ENCODE measurements around the gene BCAP29. TPM values are rescaled to one million over a fixed set of nuclear protein-coding genes. Genes with fewer than 3 reads are reported as not detected.

The BCAP29 gene
- total RNA-seq, 2 donors from 2014 or later, result 141 to 271 TPM

GRCh38 chr7:107560898-107561516 lies 19.0 kb upstream of the BCAP29 start:
- TF ChIP-seq CTCF (IDR thresholded peaks at IDR 0.05), result no peak
- DNase-seq (ENCODE audit: low spot score) (no peak), ATAC-seq (ENCODE audit: insufficient number of reproducible peaks, low FRiP score, low read depth) (no peak)
- Histone ChIP-seq H3K27ac (peak overlapping the region in 1 of 2 donors; percentile 19), H3K9me3 (no peaks in the 10 kb centered on the region), H3K4me3 (no peak overlapping the region), H3K36me3 (peaks cover 6% of the 10 kb centered on the region), H3K4me1 (ENCODE audit: control insufficient read depth in 1 of 2, low read depth in 2 of 2) (peaks cover 20 to 51% of the 10 kb centered on the region in 2 donors), H3K27me3 (replicated peaks; ENCODE audit: insufficient read depth) (no peaks in the 10 kb centered on the region)

- no peaks in the 10 kb centered on the region for H3K27me3 ChIP-seq (replicated peaks; ENCODE audit: insufficient read depth)
- H3K27ac ChIP-seq, result peak overlapping the region; percentile 94 to 95
- peak; percentile 16 for ATAC-seq (ENCODE audit: insufficient number of reproducible peaks, low FRiP score, low read depth)
- peak overlapping the region; percentile 100 for H3K4me3 ChIP-seq
- no peak for DNase-seq (ENCODE audit: low spot score)
- no peaks in the 10 kb centered on the region for H3K9me3 ChIP-seq
- no peak for TF ChIP-seq CTCF (IDR thresholded peaks at IDR 0.05)
- H3K4me1 ChIP-seq (ENCODE audit: control insufficient read depth in 1 of 2, low read depth in 2 of 2), result peaks cover 20 to 51% of the 10 kb centered on the region in 2 donors
- H3K36me3 ChIP-seq, result no peaks in the 10 kb centered on the region
Measured at GRCh38 chr7:107563081-107563774, 16.8 kb upstream of the BCAP29 start.

GRCh38 chr7:107563775-107564552 lies 16.1 kb upstream of the BCAP29 start, which contains the start of the genes COG5 and DUS4L:
TSS of gene COG5 (minus strand) at chr7:107563920. CDS start at chr7:107563896, 24 bp downstream.
TSS of gene DUS4L (plus strand) at chr7:107563971. CDS start at chr7:107567071, 3,100 bp downstream.
- H3K4me1 ChIP-seq (ENCODE audit: control insufficient read depth in 1 of 2, low read depth in 2 of 2), result peaks cover 20 to 51% of the 10 kb centered on the region in 2 donors

GRCh38 chr7:107564553-107565298 lies 15.3 kb upstream of the BCAP29 start:
- peak overlapping the region; percentile 100 for H3K4me3 ChIP-seq
- TF ChIP-seq CTCF (IDR thresholded peaks at IDR 0.05), result no peak
- H3K27ac ChIP-seq, result peak overlapping the region; percentile 94 to 95
- peaks cover 18 to 44% of the 10 kb centered on the region in 2 donors for H3K4me1 ChIP-seq (ENCODE audit: control insufficient read depth in 1 of 2, low read depth in 2 of 2)
- H3K9me3 ChIP-seq, result no peaks in the 10 kb centered on the region
- H3K36me3 ChIP-seq, result no peaks in the 10 kb centered on the region
- ATAC-seq (ENCODE audit: insufficient number of reproducible peaks, low FRiP score, low read depth) (peak; percentile 8), DNase-seq (ENCODE audit: low spot score) (no peak)
- no peaks in the 10 kb centered on the region for H3K27me3 ChIP-seq (replicated peaks; ENCODE audit: insufficient read depth)

More at GRCh38 chr7:107563775-107564552, 16.1 kb upstream of the BCAP29 start, which contains the start of the genes COG5 and DUS4L:
- Histone ChIP-seq H3K4me3 (peak within 1 kb of the TSS; percentile 100), H3K9me3 (no peaks in the 10 kb centered on the region), H3K27ac (peak within 1 kb of the TSS; percentile 94 to 95), H3K36me3 (no peaks in the 10 kb centered on the region), H3K27me3 (replicated peaks; ENCODE audit: insufficient read depth) (no peaks in the 10 kb centered on the region)
- no peak for TF ChIP-seq CTCF (IDR thresholded peaks at IDR 0.05)
- ATAC-seq (ENCODE audit: insufficient number of reproducible peaks, low FRiP score, low read depth) (peak; percentile 86), DNase-seq (ENCODE audit: low spot score) (no peak)

Measured in thoracic aorta (tissue), 2 donors.